GM12878 (cell line): ENCODE measurements around the gene POLE3. TPM values are rescaled to one million over a fixed set of nuclear protein-coding genes. Genes with fewer than 3 reads are reported as not detected.

Source experiments
- ATAC-seq: fragments of 200-7000 bp; cut with Tn5 transposase; 3 replicates; pipeline ENCODE4 v1.9.1; 2020; ENCODE audit warnings: mild to moderate bottlenecking, moderate library complexity
- BruUV-seq: library from RNA; stranded (reverse); fragments of 400-500 nt; replicated peaks from 2 replicates; lab custom pipeline; 2021; lab: Mats Ljungman, UMichigan
- CTCF ChIA-PET: fragments of 300-600 bp; sonication (Branson Sonifier 250); formaldehyde crosslinking; extraction: SDS; loops from one replicate; lab custom pipeline; 2021; ENCODE audit warnings: inconsistent platforms; lab: Yijun Ruan, JAX
- POLR2A ChIA-PET: fragments of 350-600 bp; formaldehyde crosslinking; extraction: SDS; loops from one replicate; lab custom pipeline; 2021; ENCODE audit warnings: inconsistent platforms; lab: Charles Lee
- RAD21 ChIA-PET: fragments of 300-600 bp; sonication (Branson Sonifier 250); formaldehyde crosslinking; loops from one replicate; lab custom pipeline; 2023; ENCODE audit warnings: antibody characterized with exemption; ENCODE audit not compliant: unreplicated experiment; lab: Charles Lee
- SMC1A ChIA-PET: fragments of 300-600 bp; sonication (Branson Sonifier 250); formaldehyde crosslinking; loops from one replicate; lab custom pipeline; 2023; ENCODE audit not compliant: unreplicated experiment, uncharacterized antibody; lab: Charles Lee
- DNase-seq: peaks from one replicate; pipeline ENCODE4 v3.0.0-alpha.2; 2011; ENCODE audit warnings: low read depth, low spot score
- FAIRE-seq: peaks from 3 replicates; lab custom pipeline; 2011; peaks lifted over from hg19 to GRCh38; lab: Jason Lieb, UNC
- H2AFZ ChIP-seq: 2 replicates; pipeline ENCODE4 v1.6.0; 2011; ENCODE audit warnings: low read depth, low read length, control low read depth; ENCODE audit not compliant: control insufficient read depth
- H3K27ac ChIP-seq: 2 replicates; pipeline ENCODE4 v1.5.1; 2011; ENCODE audit warnings: control low read depth; ENCODE audit not compliant: control insufficient read depth, insufficient read depth
- H3K27me3 ChIP-seq, 2 experiments: replicated peaks in 1 of 2; 2 replicates each; pipeline versions ENCODE4 v1.6.0 to v1.6.1; 2011; ENCODE audit warnings: low read length in 1 of 2; ENCODE audit not compliant: control insufficient read depth in 2 of 2, insufficient read depth in 2 of 2
- H3K36me3 ChIP-seq, 2 experiments: 2 replicates each; pipeline ENCODE4 v1.5.1; 2011; ENCODE audit warnings: low read length in 1 of 2; ENCODE audit not compliant: control insufficient read depth in 2 of 2, insufficient read depth in 2 of 2
- H3K4me1 ChIP-seq: 2 replicates; pipeline ENCODE4 v1.6.1; 2011; ENCODE audit warnings: mild to moderate bottlenecking, low read length, moderate library complexity, mixed read lengths; ENCODE audit not compliant: control insufficient read depth, insufficient read depth
- H3K4me2 ChIP-seq: 2 replicates; pipeline ENCODE4 v1.6.0; 2011; ENCODE audit warnings: control low read depth; ENCODE audit not compliant: control insufficient read depth, insufficient read depth
- H3K4me3 ChIP-seq: fragments of 200-600 bp; sonication (generic); 2 replicates; pipeline ENCODE4 v1.5.1; 2016
- H3K79me2 ChIP-seq: 2 replicates; pipeline ENCODE4 v1.6.0; 2011; ENCODE audit warnings: low read length; ENCODE audit not compliant: control insufficient read depth, insufficient read depth
- H3K9ac ChIP-seq: 2 replicates; pipeline ENCODE4 v1.8.0; 2011; ENCODE audit warnings: low read length, control low read depth, mixed read lengths; ENCODE audit not compliant: control insufficient read depth, insufficient read depth
- H3K9me3 ChIP-seq: replicated peaks from 3 replicates; pipeline ENCODE4 v1.5.1; 2011; ENCODE audit warnings: mild to moderate bottlenecking, low read length; ENCODE audit not compliant: control insufficient read depth, insufficient read depth
- H4K20me1 ChIP-seq: 2 replicates; pipeline ENCODE4 v1.6.0; 2011; ENCODE audit not compliant: control insufficient read depth, insufficient read depth
- ATF7 ChIP-seq: fragments of 450-650 bp; IDR thresholded peaks from 2 replicates; pipeline ENCODE4 v1.6.1; 2016; ENCODE audit warnings: low read depth, mild to moderate bottlenecking
- BCLAF1 ChIP-seq: fragments of 450-650 bp; IDR thresholded peaks from 2 replicates; pipeline ENCODE4 v1.6.1; 2017; ENCODE audit warnings: antibody characterized with exemption, mild to moderate bottlenecking, moderate library complexity
- CHD2 ChIP-seq: IDR thresholded peaks from 2 replicates; pipeline ENCODE4 v1.6.1; 2011; ENCODE audit warnings: low read depth, low read length, improper control_type of control experiment, borderline replicate concordance
- EZH2 ChIP-seq: IDR thresholded peaks from 2 replicates; pipeline ENCODE4 v1.6.1; 2012; ENCODE audit warnings: low read depth, mild to moderate bottlenecking, control low read depth, inconsistent platforms, low read length, borderline replicate concordance; ENCODE audit not compliant: control insufficient read depth
- HDAC6 ChIP-seq: fragments of 200-600 bp; sonication (generic); IDR thresholded peaks from one replicate; pipeline ENCODE4 v1.8.0; 2017; ENCODE audit warnings: antibody characterized with exemption; ENCODE audit not compliant: unreplicated experiment
- IKZF2 ChIP-seq, 2 experiments: fragments of 450-650 bp; IDR thresholded peaks; 2 replicates each; pipeline ENCODE4 v1.6.1; 2017; ENCODE audit warnings: mild to moderate bottlenecking in 2 of 2, moderate library complexity in 2 of 2
- MYC ChIP-seq: IDR thresholded peaks from 2 replicates; pipeline ENCODE4 v1.6.1; 2011; ENCODE audit warnings: mild to moderate bottlenecking, low read length, moderate library complexity, inconsistent platforms; ENCODE audit not compliant: insufficient read depth, insufficient replicate concordance, insufficient read length, severe bottlenecking
- PAX8 ChIP-seq: fragments of 450-650 bp; IDR thresholded peaks from 2 replicates; pipeline ENCODE4 v1.6.1; 2017; ENCODE audit warnings: mild to moderate bottlenecking, moderate library complexity
- USF1 ChIP-seq: IDR thresholded peaks from 2 replicates; pipeline ENCODE4 v1.6.1; 2011; ENCODE audit warnings: borderline replicate concordance, low read depth, mild to moderate bottlenecking, moderate library complexity, mixed read lengths, low read length; ENCODE audit not compliant: insufficient read depth; ENCODE audit errors: extremely low read length
- WGBS: methylation state at CpG from one replicate; pipeline ENCODE4 v1.1.6; 2016; ENCODE audit warnings: low lambda C conversion rate; ENCODE audit not compliant: insufficient replicate concordance, insufficient coverage; ENCODE audit errors: missing lambda C conversion rate; 5-methylcytosine and 5-hydroxymethylcytosine counted together
- in situ Hi-C: fragments of 300-500 bp; cut with MboI; formaldehyde crosslinking; loops from 9 replicates; pipeline ENCODE4 v1.14.3; 2018; ENCODE audit warnings: mixed read lengths
- intact Hi-C: fragments of 100-400 bp; cut with micrococcal nuclease; formaldehyde crosslinking; loops from one replicate; pipeline ENCODE4 v1.14.2; 2022; ENCODE audit not compliant: unreplicated experiment
- polyA plus RNA-seq, 11 experiments: library from polyadenylated mRNA; depleted of rRNA in 4 of 11; unstranded in 6 of 11; stranded (reverse) in 5 of 11; fragments of >200 nt; fragmentation: Nextera tagmentation in 4 of 11; fragmentation: Illumina TruSeq in 1 of 11; extraction: Ambion mirVana in 4 of 11; extraction: Trizol in 1 of 11; gene quantifications; 1 replicate in 1 of 11; 2 replicates in 10 of 11; pipeline versions ENCODE4 v1.2.1 to v1.2.3, GENCODE V29; 2011 to 2016; ENCODE audit warnings: inconsistent platforms in 2 of 11, missing spikeins in 2 of 11, low read depth in 1 of 11
- total RNA-seq, 4 experiments: library from RNA; depleted of rRNA in 3 of 4; stranded (reverse); fragments of >200 nt in 3 of 4; fragmentation: Illumina TruSeq in 1 of 4; extraction: Trizol in 1 of 4; gene quantifications; 2 replicates each; pipeline versions ENCODE4 v1.2.1 to v1.2.3, GENCODE V29; 2013 to 2021

The POLE3 gene
- total and polyA plus RNA-seq, 10 of the 15 experiments (the other 5 are each of a cell fraction or from before 2014, with no cell fraction given): 40.8 to 116 (median 80.2) TPM

GRCh38 chr9:113409883-113410206, 630 bp downstream of the POLE3 start (continued):
- no peak for TF ChIP-seq BCLAF1

- BruUV-seq: no TSS peak
Measured at GRCh38 chr9:113409481-113409880, 994 bp downstream of the POLE3 start.

More at GRCh38 chr9:113409481-113409880, 994 bp downstream of the POLE3 start:
- ATAC-seq: no peak
- Histone ChIP-seq H3K4me1 (peaks cover 16% of the 10 kb centered on the region; the same call in 1 of the 2 replicates), H3K27ac (peak overlapping the region; percentile 98), H3K4me3 (peak overlapping the region; percentile 92), H4K20me1 (no peaks in the 10 kb centered on the region), H3K4me2 (peak overlapping the region; percentile 81), H2AFZ (no peak overlapping the region), H3K9me3 (no peaks in the 10 kb centered on the region), H3K79me2 (peaks cover 19% of the 10 kb centered on the region), H3K36me3 (peaks cover 0 to 10% of the 10 kb centered on the region in 2 experiments; a peak in 1 of 4 replicates), H3K9ac (peak overlapping the region; percentile 93), H3K27me3 (no peaks in the 10 kb centered on the region)
- no peak for FAIRE-seq
- 20% methylated on average over 10 of the region's 10 CpGs for WGBS
- ChIA-PET POLR2A (interaction anchor here (0.6 to 2.6 kb wide), 12 partner anchors 8 to 193 kb away, joined by 3 to 18 read pairs (median 4); partner anchors contain the start of genes ALAD, CDC26 and PRPF4), RAD21 (interaction anchor here (0.6 to 2.5 kb wide), 18 partner anchors 9 to 248 kb away, joined by 3 to 16 read pairs (median 5); partner anchors contain the start of genes ALAD, CDC26 and PRPF4), SMC1A (interaction anchor here (0.9 to 1.4 kb wide), 8 partner anchors 11 to 137 kb away, joined by 3 to 10 read pairs (median 4); partner anchors contain the start of genes CDC26 and PRPF4), CTCF (interaction anchor here (0.6 to 5.3 kb wide), 15 partner anchors 9 to 309 kb away, joined by 3 to 72 read pairs (median 4); partner anchors contain the start of genes ALAD, CDC26, PRPF4 and WDR31)
- intact Hi-C loops (loop anchor here (10.0 kb wide), 2 partner anchors 195 to 1045 kb away; no protein-coding TSS in a partner anchor), in situ Hi-C loops (loop anchor here (5.0 kb wide), 1 partner anchor 137 kb away; no protein-coding TSS in a partner anchor)
- DNase-seq: no peak
- TF ChIP-seq USF1 (no peak), MYC (no peak), ATF7 (no peak), CHD2 (no peak), EZH2 (no peak), PAX8 (no peak), IKZF2 (IDR thresholded peaks at IDR 0.05) (no peak), BCLAF1 (no peak), HDAC6 (no peak)
